Activated CD4-positive, alpha-beta T cell treated with anti-CD3 and anti-CD28 coated beads for 24 hours (primary cell): ENCODE results near the gene SDSL.

ENCODE experiments used
- DNase-seq, 2 donors: peaks; one replicate each; pipeline ENCODE4 v3.0.0-alpha.2; 2020; ENCODE audit warnings: low read depth in 2 of 2

The SDSL gene

GRCh38 chr12:113468365-113469223, 46.4 kb downstream of the SDSL start:
- DNase-seq, result no peak

GRCh38 chr12:113469224-113469948, 47.2 kb downstream of the SDSL start:
- no peak for DNase-seq

DNA sequence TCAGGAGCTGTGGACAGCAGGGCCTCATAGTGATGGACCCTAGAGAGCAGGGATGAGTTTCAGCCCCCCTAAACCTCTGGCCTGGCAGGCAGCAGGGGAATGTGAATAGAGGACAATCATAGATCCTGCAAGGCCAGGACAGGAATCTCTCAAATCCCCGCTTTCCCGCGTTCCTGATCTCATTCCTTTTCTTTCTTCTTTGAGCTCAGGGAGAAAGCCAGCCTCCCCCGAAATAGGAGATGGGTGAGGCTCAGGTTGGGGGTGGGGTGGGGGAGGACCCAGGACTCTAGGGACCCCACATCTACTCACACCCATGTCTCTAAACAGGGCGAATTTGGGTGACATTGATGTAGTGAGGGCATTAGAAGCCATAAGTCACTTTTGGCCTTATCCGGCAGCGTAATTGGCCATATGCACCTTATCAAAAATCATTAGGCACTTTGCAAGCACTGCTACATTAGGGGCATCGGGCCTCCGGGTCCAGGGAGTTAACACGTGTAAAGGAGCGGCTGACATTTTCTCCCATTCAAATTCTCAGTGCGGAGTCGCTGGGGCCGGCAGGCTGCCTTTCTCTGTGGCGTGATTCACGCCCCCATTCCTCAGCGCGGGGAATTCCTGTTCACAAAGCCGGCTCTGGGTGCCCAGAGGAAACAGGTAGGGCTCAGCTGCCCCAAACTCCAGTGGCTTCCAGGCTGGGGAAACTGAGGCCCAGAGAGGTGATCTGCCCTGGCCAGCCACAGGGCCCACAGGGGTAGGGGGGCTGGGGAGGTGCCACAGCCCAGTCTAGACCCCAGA, 48.0 kb downstream of the SDSL start:
- DNase-seq, result no peak

- no peak for DNase-seq
Measured at GRCh38 chr12:113470871-113471618, 48.9 kb downstream of the SDSL start.

DNA sequence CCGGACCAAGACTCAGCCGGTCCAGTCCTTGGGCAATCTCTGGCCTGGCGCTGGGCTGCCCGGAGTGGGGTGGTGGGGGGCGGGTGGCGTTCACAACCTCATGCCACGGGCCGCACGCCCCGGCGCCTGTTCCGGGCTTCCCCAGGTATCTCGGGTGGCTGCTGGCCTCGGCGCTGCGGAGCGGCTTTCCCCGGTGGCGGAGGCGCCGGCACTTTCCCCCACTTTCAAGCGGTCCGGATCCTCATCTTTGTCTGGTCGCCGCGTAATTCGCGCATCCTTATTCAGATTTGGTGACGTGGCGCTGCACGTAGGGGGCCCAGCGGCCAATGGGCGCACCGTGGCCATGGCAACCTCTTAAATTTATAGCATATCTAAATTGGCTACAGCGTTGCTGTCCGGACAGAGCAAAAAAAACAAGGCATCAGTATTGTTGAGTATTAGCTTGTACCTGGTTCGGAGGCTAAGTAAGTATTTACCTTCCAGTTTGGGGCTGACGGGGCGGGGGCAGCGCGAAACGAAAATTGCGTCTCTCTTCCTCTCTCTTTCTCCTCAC, 49.5 kb downstream of the SDSL start, which contains the start of gene LHX5:
Gene LHX5 (minus strand): TSS at position 253 of the 553 bp plus-strand sequence. CDS start 373 bp downstream, outside the sequence.
- no peak for DNase-seq

- no peak for DNase-seq
Measured at GRCh38 chr12:113472191-113473121, 50.3 kb downstream of the SDSL start.

GRCh38 chr12:113473400-113473799, 51.2 kb downstream of the SDSL start:
- no peak for DNase-seq

DNA sequence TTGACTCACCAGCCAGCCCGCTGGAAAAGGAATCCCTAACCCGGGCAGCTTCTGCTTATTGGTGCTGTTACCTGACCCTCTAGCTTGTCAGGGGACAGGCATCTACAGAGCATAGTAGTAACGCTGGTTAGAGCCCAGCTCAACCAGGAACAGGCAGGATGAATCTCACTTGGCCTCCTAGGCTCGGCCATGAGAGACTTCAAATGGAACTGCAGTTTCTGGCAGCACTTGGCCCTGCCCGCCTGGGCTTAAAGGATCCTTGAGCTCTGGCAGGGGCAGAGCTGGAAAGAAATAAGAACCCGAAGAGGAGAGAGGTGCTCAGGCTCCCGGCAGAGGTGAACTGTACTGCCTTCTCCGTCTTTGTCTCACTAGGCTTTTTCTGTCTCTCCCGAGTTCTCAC, 51.8 kb downstream of the SDSL start:
- DNase-seq, result no peak

DNA sequence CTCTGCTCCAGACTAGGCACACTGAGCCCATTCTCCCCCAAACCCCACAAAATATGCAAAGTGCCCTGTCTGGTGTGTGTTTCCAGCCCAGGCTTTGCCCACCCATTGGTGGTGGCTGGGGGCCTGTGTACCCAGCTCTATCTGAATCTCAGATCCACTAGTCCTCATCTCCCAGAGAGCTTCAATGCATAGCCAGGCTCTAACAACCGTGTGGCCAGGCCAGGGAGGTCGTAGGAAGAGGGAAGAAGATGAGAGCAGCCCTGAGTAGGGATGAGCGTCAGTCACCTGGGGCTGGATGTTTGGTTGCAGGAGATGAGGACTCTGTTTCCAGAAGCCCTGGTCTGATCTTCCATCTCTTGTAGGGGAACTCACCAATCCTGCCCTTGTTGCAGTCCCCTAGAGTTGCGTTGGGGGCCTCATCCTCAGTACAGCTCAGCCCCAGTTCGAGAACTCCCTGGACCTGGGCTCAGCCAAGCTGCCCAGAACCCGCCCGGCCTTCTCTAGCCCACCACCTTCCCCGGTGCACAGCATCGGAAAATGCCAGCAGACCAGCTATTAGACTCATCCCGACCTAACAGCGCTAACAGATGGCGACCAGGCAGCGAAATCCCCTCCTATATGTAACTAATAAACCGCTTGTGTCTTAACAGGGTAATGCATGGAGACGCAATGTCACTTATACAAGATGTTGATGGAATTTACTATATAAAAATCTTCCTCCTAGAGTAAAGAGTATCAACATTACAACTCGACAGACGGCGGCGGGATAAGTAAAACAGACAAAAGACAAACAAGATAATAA, 52.7 kb downstream of the SDSL start:
- DNase-seq, result no peak

DNA sequence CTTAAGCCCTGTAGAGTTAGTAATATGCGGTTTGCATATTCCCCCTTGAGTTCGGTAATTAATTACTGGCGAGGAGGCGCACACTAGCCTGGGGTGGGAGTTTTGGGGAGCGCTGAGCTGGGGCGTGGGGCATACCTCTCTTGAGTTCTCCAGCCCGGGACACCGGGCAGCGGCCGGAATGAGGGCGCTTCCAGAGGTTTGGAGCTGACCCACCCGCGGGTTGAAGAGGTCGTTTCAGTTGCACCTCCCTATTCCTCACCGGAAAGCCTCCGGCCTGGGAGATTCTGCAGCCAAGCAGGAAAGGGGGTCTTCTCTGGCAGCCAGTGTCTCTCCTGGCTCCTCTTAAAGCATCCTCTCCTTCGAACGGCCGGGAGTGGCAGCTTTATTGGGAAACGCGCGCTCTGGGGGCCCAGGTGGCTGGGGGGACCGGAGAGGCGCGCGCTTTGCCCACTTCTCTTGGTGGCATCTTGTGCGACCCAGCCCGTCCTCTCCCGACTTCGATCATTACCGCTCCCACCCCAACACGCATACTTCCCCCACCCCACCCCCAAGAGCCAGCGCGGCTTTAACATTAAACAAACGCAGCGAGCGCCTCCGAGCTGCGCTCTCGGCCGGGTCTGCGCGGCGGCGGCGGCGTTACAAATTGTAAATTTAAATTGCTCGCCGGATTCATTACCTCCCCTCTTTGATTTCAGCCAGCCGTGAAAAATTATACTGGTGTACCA, 53.4 kb downstream of the SDSL start:
- DNase-seq, result no peak

DNA sequence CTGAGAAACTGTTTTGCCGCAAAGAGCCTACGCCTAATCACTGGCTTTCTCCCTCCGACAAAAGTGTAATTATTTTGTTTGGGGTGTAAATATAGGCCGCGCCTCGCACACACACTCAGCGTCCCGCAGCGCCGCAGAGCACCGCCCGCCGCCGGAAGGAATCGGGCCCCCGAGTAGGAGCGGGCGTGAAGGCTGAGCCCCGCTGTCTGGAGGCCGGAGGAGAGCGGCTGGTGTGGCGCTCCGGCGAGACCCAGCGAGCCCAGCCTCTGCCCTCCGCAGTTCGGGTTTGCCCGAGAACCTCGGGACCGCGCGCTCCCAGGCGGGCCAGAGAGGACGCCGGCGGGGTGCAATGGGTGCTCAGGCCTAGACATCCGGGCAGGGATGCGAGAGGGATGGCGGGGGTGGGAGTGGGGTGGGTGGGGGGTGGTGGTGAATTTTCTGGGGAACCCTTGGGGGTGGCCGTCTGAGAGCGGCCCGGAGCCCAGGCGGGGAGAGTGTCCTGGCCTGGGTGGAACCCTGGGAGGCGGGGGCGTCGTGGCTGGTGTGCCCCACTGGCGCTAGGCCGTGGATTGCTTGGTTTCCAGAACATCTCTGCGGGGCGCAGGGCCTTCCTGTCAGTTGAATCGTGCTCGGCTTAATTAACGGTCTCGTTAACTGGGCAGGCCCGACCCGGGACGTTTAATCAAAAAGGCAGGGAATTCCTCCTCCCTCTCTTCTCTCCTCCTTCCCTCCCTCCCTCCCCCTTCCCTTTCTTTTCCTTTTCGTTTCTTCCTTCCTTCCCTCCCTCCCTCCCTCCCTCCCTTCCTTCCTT, 54.2 kb downstream of the SDSL start:
- no peak for DNase-seq

- DNase-seq, result no peak
Measured at GRCh38 chr12:113477171-113477841, 55.1 kb downstream of the SDSL start.

GRCh38 chr12:113477842-113478215, 55.6 kb downstream of the SDSL start:
- no peak for DNase-seq

- no peak for DNase-seq
Measured at GRCh38 chr12:113478351-113479011, 56.3 kb downstream of the SDSL start.

- DNase-seq, result no peak
Measured at GRCh38 chr12:113479216-113479589, 57.0 kb downstream of the SDSL start.

DNA sequence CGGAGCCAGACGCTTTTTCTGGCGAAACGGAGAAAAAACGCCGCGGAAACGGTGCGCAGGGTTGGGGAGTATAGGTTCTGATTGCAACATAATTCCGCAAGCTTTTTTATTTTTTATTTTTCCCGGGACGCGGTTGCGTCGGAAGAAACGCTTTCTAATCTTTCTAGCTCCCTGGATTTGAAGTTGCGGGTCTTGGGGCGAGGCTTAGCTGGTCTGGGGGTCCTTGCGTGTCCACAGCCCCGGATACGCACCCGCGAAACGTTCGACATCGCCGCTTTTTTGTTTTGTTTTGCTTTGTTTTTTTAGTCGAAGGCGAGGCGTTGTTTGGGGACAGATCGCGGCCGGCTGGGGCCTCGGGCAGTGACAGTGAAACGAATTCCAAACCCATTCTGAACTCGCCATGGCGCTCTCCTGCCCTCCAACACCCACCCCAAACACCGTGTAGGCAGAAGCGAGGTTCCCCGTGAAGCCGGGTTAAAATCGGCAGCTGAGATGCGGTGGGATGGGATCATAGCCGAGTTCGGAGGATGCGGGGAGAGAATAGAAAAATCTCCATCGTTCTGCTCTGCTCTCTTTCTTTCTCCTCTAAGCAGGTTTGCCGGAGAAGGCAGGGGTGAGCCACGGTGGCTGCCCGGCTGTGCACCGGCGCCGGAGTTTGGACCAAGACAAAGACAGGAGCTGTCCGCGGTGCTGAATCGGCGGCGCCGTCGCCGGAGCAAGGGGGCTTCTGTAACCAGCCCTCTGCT, 57.6 kb downstream of the SDSL start:
- DNase-seq, result no peak
